Esophagus (tissue), 2 donors: ENCODE results near the gene PLA2G4C. TPM values are rescaled to one million over a fixed set of nuclear protein-coding genes. Genes with fewer than 3 reads are reported as not detected.

Source experiments
- H3K27ac ChIP-seq, 2 donors: one replicate each; pipeline ENCODE4 v1.5.1; 2013; ENCODE audit warnings: low read depth in 2 of 2, mild to moderate bottlenecking in 2 of 2, inconsistent platforms in 1 of 2, low read length in 1 of 2, moderate library complexity in 1 of 2
- H3K27me3 ChIP-seq, 2 donors: one replicate each; pipeline ENCODE4 v1.6.1; 2013; ENCODE audit warnings: low read length in 2 of 2, control low read depth in 1 of 2, mild to moderate bottlenecking in 1 of 2; ENCODE audit not compliant: insufficient read depth in 2 of 2, control insufficient read depth in 1 of 2
- H3K36me3 ChIP-seq, 2 donors: one replicate each; pipeline ENCODE4 v1.6.1; 2013; ENCODE audit warnings: low read length in 1 of 2; ENCODE audit not compliant: control insufficient read depth in 2 of 2, insufficient read depth in 2 of 2
- H3K4me1 ChIP-seq, 2 donors: one replicate each; pipeline ENCODE4 v1.6.1; 2013; ENCODE audit warnings: low read length in 1 of 2; ENCODE audit not compliant: control insufficient read depth in 2 of 2, insufficient read depth in 2 of 2
- H3K4me3 ChIP-seq, 2 donors: one replicate each; pipeline ENCODE4 v1.5.1; 2013; ENCODE audit warnings: low read length in 2 of 2, mild to moderate bottlenecking in 2 of 2, low read depth in 1 of 2, moderate library complexity in 1 of 2
- H3K9me3 ChIP-seq, 2 donors: one replicate each; pipeline ENCODE4 v1.6.1; 2013; ENCODE audit warnings: mild to moderate bottlenecking in 2 of 2, low read depth in 1 of 2, low read length in 1 of 2, moderate library complexity in 1 of 2; ENCODE audit not compliant: control insufficient read depth in 2 of 2, insufficient read depth in 1 of 2
- WGBS, 2 donors: extraction: QIAGEN DNeasy Blood & Tissue Kit; methylation state at CpG; one replicate each; pipeline ENCODE4 v1.1.7; 2013; 5-methylcytosine and 5-hydroxymethylcytosine counted together
- polyA plus RNA-seq, 2 donors: library from polyadenylated mRNA; stranded (reverse); fragments of 200-250 nt; gene quantifications; one replicate each; pipeline ENCODE4 v1.2.3, GENCODE V29; 2013
- donor health status: healthy with polysubstance abuse.
- donor health status: Bipolar disorder and iron deficiency.

PLA2G4C gene
- polyA plus RNA-seq, 2 donors = 1.8 to 2.8 TPM

- H3K9me3 ChIP-seq = no peaks in the 10 kb centered on the region
- no peaks in the 10 kb centered on the region for H3K4me1 ChIP-seq
- no peaks in the 10 kb centered on the region for H3K36me3 ChIP-seq
- H3K4me3 ChIP-seq = no peak overlapping the region
- no peak overlapping the region for H3K27ac ChIP-seq
- WGBS, 2 donors = 69 to 74% methylated on average over 2 of the region's 2 CpGs
- no peaks in the 10 kb centered on the region for H3K27me3 ChIP-seq
These were observed 46.1 kb downstream of the PLA2G4C start for GRCh38 chr19:48064509-48064908.

DNA sequence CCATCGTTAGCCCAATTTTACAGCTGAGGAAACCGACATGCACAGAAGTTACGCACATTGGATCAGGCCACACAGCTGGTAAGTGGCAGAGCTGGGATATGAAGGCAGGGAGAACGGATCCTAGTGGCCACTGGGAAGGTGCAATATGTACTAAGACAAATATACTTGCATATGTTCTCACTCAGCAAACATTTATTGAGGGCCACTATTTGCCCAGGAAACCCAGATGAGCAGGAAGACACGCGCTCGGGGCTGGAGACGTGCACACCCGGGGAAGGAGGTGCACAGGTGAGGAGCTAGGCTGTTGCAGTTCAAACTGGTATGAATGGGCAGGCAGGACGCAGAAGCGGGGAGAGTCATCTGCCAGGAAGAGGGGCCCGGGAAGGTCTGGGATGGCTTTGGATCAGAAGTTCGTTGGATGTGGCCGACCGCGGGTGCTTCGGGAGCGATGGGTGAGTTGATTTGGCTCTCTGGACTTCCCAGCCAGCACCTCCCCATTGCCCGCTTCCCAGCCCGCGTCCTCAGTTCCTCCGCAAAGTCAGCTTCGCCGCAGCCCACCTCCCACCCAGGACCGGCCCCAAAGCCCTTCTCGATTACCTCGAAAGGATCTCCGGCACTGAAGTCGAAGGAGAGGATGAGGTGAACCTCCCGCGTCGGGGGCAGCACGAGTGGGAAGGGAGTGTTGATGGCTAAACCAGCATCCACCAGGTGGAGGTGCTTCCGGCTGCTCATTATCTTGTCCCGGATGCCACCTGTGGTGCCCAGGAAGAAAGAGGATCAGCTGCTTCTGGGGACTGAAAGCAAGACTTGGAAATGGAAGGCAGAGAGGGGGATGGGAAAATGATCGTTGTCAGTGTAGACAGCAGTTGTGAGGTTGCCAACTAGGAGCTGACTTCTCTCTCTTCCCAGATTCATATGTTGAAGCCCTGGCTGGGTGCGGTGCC, 48.9 kb downstream of the PLA2G4C start:
- no peaks in the 10 kb centered on the region for H3K9me3 ChIP-seq
- WGBS, 2 donors = 55 to 57% methylated on average over 37 of the region's 37 CpGs
- no peaks in the 10 kb centered on the region for H3K36me3 ChIP-seq
- no peak overlapping the region for H3K27ac ChIP-seq
- no peaks in the 10 kb centered on the region for H3K27me3 ChIP-seq
- H3K4me3 ChIP-seq = no peak overlapping the region
- H3K4me1 ChIP-seq = no peaks in the 10 kb centered on the region

- H3K4me1 ChIP-seq = no peaks in the 10 kb centered on the region
- H3K27ac ChIP-seq = no peak overlapping the region
- no peak overlapping the region for H3K4me3 ChIP-seq
- H3K27me3 ChIP-seq = no peaks in the 10 kb centered on the region
- WGBS, 2 donors = 88 to 93% methylated on average over 5 of the region's 5 CpGs
- H3K36me3 ChIP-seq = no peaks in the 10 kb centered on the region
- no peaks in the 10 kb centered on the region for H3K9me3 ChIP-seq
These were observed 50.2 kb downstream of the PLA2G4C start for GRCh38 chr19:48060381-48060780.

- no peak overlapping the region for H3K4me3 ChIP-seq
- 90 to 91% methylated on average over 6 of the region's 6 CpGs for WGBS, 2 donors
- H3K4me1 ChIP-seq = no peaks in the 10 kb centered on the region
- peaks cover 0 to 2% of the 10 kb centered on the region in 2 donors for H3K9me3 ChIP-seq
- no peaks in the 10 kb centered on the region for H3K27me3 ChIP-seq
- no peaks in the 10 kb centered on the region for H3K36me3 ChIP-seq
- H3K27ac ChIP-seq = no peak overlapping the region
These were observed 51.3 kb downstream of the PLA2G4C start for GRCh38 chr19:48059331-48059730.

DNA sequence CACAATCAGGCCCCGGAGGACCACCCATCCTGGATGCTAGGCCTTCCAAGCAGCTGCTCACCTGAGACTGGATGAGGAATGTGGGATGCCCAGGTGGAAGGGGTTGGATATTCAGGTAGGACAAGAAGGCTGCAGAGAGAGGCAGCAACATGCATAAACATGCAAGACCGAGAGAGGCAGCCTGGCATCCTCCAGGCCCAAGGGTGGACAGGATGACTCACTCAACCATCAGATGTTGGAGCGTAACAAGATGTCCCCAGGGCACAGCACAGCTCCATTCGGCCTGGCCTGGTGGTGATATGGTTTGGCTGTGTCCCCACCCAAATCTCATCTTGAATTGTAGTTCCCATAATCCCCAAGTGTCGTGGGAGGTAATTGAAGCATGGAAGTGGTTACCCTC, 56.8 kb downstream of the PLA2G4C start:
- peaks cover 0 to 4% of the 10 kb centered on the region in 2 donors for H3K9me3 ChIP-seq
- H3K4me3 ChIP-seq = no peak overlapping the region
- 53 to 66% methylated on average over 5 of the region's 5 CpGs for WGBS, 2 donors

DNA sequence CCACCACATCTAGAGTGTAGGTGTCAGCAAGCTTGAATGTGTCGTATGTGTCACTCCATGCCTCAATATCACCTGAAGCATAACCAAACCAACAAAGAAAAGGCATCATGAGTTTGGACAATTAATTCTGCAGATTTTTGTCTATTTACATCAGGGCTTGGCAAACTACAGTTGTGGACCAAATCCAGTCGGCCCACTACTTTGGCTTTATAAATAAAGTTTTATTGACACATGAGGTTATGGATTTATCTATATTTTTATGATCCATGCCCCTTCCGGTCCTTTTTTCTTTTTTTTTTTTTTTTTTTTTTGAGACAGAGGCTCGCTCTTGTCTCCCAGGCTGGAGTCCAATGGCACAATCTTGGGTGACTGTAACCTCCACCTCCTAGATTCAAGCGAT, 57.5 kb downstream of the PLA2G4C start:
- peaks cover 0 to 3% of the 10 kb centered on the region in 2 donors for H3K4me1 ChIP-seq
- no peak overlapping the region for H3K4me3 ChIP-seq
- peaks cover 0 to 4% of the 10 kb centered on the region in 2 donors for H3K9me3 ChIP-seq
- H3K27ac ChIP-seq = no peak overlapping the region
- WGBS, 2 donors = 88 to 91% methylated on average over 5 of the region's 5 CpGs
- H3K36me3 ChIP-seq = peaks cover 0 to 2% of the 10 kb centered on the region in 2 donors
- no peaks in the 10 kb centered on the region for H3K27me3 ChIP-seq

More for the DNA sequence above, 56.8 kb downstream of the PLA2G4C start:
- Histone ChIP-seq H3K27me3 (no peaks in the 10 kb centered on the region), H3K4me1 (peaks cover 0 to 3% of the 10 kb centered on the region in 2 donors), H3K36me3 (peaks cover 0 to 2% of the 10 kb centered on the region in 2 donors), H3K27ac (no peak overlapping the region)

DNA sequence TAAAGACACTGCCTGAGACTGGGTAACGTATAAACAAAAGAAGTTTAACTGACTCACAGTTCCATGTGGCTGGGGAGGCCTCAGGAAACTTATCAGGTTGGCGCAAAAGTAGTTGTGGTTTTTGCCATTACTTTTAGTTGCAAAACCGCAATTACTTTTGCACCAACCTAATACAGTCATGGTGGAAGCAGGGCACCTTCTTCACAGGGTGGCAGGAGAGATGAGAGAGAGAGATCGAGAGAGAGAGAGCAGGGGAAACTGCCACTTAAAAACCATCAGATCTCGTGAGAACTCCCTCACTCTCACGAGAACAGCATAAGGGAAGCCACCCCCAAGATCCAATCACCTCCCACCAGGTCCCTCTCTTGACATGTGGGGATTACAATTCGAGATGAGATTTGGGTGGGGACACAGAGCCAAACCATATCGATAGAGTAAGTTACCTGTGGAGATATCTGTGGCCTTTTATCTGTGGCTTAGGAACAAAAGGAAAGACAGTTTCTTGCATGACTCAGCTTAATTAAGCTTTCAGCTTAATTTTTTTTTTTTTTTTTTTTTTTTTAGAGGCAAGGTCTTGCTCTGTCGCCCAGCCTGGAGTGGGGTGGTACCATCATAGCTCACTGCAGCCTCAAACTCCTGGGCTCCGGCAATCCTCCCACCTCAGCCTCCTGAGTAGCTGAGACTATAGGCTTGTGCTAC, 59.1 kb downstream of the PLA2G4C start:
- no peak overlapping the region for H3K27ac ChIP-seq
- peaks cover 0 to 3% of the 10 kb centered on the region in 2 donors for H3K4me1 ChIP-seq
- peaks cover 0 to 4% of the 10 kb centered on the region in 2 donors for H3K9me3 ChIP-seq
- H3K36me3 ChIP-seq = peaks cover 0 to 2% of the 10 kb centered on the region in 2 donors
- no peak overlapping the region for H3K4me3 ChIP-seq
- H3K27me3 ChIP-seq = no peaks in the 10 kb centered on the region
- WGBS, 2 donors = 76 to 82% methylated on average over 10 of the region's 10 CpGs

DNA sequence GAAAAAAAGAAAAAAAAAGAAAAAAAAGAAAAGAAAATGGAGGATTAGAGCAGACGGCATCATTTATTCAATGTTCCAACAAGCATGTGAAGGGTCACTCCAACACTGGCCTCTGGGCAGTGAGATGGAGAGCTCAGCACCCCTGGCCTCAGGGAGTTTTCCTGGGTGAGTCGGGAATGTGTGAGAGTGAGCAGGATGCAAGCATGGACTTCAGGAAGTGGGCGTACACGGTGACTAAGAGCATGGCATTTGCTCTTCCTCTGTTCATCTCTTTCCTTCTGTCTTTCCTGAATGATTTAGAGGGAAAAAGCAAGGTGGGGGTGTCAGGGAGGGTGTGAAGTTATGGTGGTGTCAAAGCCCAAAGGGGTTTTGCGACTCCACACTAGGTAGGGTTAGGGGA, 66.1 kb downstream of the PLA2G4C start:
- Histone ChIP-seq H3K9me3 (no peaks in the 10 kb centered on the region), H3K27me3 (no peaks in the 10 kb centered on the region), H3K27ac (no peak overlapping the region), H3K4me1 (no peaks in the 10 kb centered on the region), H3K36me3 (no peaks in the 10 kb centered on the region), H3K4me3 (no peak overlapping the region)
- 82 to 86% methylated on average over 5 of the region's 5 CpGs for WGBS, 2 donors

- 78 to 86% methylated on average over 10 of the region's 10 CpGs for WGBS, 2 donors
- no peaks in the 10 kb centered on the region for H3K36me3 ChIP-seq
- H3K27ac ChIP-seq = no peak within 1 kb of the TSS
- no peaks in the 10 kb centered on the region for H3K27me3 ChIP-seq
- no peak within 1 kb of the TSS for H3K4me3 ChIP-seq
- H3K4me1 ChIP-seq = no peaks in the 10 kb centered on the region
- no peaks in the 10 kb centered on the region for H3K9me3 ChIP-seq
These were observed 66.8 kb downstream of the PLA2G4C start, which contains the start of gene CABP5 for GRCh38 chr19:48043675-48044258. Gene CABP5, minus strand, starts transcription at chr19:48044079. Its CDS starts 157 bp downstream, at chr19:48043922.
